22Rv1 (cell line): ENCODE results near the gene CDRT4.
A peak's percentile ranks its signal among the peaks of the same experiment; 100 is the strongest.
"Not testable (repeated sequence)": the region's sequence is repeated elsewhere in the genome, so short reads cannot be mapped to it uniquely, and the experiment has no call there.

ENCODE experiments used
- H3K27ac ChIP-seq: fragments of 450-650 bp; 2 replicates; pipeline ENCODE4 v1.5.1; 2017
- ZFX ChIP-seq: fragments of 450-650 bp; IDR thresholded peaks from 2 replicates; pipeline ENCODE4 v1.6.1; 2017; ENCODE audit warnings: antibody characterized with exemption, borderline replicate concordance
- TF ChIP-seq, protein P1 (sequence below): fragments of 450-650 bp; IDR thresholded peaks from 2 replicates; pipeline ENCODE4 v1.5.1; 2017; ENCODE audit warnings: mild to moderate bottlenecking

CDRT4 gene

DNA sequence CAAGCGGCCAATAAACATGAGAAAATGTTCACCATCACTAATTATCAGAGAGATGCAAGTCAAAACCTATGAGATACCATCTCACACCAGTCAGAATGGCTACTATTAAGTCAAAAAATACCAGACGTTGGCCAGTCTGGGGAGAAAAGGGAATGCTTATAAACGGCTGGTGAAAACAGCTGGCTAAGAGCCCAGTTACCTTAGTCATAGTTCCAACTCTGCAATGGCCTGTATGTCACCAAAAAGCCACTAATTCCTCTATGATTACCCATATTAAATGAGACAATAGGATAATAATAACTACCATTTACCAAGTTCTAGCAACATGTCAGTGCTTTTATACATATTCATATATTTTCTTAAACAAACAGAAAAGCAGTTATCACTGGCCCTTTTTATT is 42.9 kb upstream of the CDRT4 start:
- no peak overlapping the region for H3K27ac ChIP-seq
- TF ChIP-seq ZFX: no peak
- TF ChIP-seq, protein P1, sequence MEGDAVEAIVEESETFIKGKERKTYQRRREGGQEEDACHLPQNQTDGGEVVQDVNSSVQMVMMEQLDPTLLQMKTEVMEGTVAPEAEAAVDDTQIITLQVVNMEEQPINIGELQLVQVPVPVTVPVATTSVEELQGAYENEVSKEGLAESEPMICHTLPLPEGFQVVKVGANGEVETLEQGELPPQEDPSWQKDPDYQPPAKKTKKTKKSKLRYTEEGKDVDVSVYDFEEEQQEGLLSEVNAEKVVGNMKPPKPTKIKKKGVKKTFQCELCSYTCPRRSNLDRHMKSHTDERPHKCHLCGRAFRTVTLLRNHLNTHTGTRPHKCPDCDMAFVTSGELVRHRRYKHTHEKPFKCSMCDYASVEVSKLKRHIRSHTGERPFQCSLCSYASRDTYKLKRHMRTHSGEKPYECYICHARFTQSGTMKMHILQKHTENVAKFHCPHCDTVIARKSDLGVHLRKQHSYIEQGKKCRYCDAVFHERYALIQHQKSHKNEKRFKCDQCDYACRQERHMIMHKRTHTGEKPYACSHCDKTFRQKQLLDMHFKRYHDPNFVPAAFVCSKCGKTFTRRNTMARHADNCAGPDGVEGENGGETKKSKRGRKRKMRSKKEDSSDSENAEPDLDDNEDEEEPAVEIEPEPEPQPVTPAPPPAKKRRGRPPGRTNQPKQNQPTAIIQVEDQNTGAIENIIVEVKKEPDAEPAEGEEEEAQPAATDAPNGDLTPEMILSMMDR: no peak

DNA sequence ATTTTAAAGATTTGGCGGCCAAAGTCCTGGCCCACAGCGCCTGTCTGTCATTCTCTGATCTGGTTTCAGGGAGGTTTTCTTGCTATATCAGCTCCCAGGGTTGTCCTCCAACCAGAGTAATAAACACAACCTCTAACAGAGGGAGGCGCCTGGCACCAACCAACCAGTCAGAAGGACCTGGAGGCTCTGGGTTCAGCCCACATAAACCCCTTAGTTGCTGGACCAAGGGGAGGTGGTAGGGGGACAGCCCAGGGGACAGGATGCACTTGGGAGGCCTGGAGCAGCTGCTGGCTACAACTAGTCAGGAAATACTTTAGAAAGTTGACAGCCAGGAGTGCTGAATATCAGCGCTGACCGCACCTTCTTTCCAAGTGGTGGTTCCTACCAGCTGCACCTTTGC is 41.7 kb upstream of the CDRT4 start:
- TF ChIP-seq ZFX: no peak
- TF ChIP-seq, protein P1: no peak
- H3K27ac ChIP-seq: no peak overlapping the region

GRCh38 chr17:15508466-15508865 is 41.0 kb upstream of the CDRT4 start:
- no peak overlapping the region for H3K27ac ChIP-seq
- TF ChIP-seq, protein P1: no peak
- TF ChIP-seq ZFX: no peak

DNA sequence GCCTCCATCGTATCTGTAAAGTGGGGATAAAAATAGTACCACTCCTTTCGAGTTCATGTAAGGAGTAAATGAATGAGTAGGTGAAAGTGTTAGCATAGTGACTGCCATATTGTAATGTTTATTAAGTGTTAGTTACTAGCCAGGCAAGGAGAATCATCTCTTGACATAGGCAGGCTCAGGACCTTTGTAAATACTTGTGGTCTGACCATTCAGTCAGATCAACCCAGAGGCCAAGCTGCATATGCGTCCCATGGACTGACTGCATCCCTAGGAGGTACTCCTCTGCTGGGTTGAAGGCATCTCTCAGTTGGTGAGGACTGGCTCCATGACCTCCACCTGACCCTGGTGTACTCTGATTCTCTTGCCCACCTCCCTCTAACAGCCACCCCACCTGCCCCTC is 40.5 kb upstream of the CDRT4 start:
- H3K27ac ChIP-seq: no peak overlapping the region
- TF ChIP-seq ZFX: no peak
- TF ChIP-seq, protein P1: no peak

DNA sequence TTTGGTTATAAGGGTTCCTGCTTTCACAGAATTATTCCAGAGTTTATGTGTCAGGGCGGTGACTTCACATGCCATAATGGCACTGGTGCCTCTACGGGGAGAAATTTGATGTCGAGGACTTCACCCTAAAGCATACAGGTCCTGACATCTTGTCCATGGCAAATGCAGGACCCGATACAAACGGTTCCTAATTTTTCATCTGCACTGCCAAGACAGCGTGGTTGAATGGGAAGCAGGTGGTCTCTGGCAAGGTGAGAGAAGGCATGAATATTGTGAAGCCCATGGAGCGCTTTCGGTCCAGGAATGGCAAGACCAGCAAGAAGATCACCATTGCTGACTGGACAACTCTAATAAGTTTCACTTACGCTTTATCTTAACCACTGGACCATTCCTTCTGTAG is 39.6 kb upstream of the CDRT4 start:
- TF ChIP-seq, protein P1: no peak
- no peak for TF ChIP-seq ZFX
- no peak overlapping the region for H3K27ac ChIP-seq

GRCh38 chr17:15505708-15506107 is 38.3 kb upstream of the CDRT4 start:
- not testable (repeated sequence) for H3K27ac ChIP-seq

- no peak for TF ChIP-seq ZFX
- no peak overlapping the region for H3K27ac ChIP-seq
These were observed 36.3 kb upstream of the CDRT4 start for GRCh38 chr17:15503731-15504130.

GRCh38 chr17:15502369-15503112 is 35.1 kb upstream of the CDRT4 start:
- no peak overlapping the region for H3K27ac ChIP-seq
- TF ChIP-seq, protein P1: peak; percentile 94
- TF ChIP-seq ZFX: no peak
